HepG2 (cell line): Measurements from ENCODE around the gene FAM118B. TPM values are rescaled to one million over a fixed set of nuclear protein-coding genes. Genes with fewer than 3 reads are reported as not detected.

Experiments
- FOXK1 ChIP-seq: sonication (generic); formaldehyde crosslinking; IDR thresholded peaks from 2 replicates; pipeline ENCODE4 v1.4.0; 2020; ENCODE audit warnings: low read depth, missing genetic modification reagents, borderline replicate concordance
- HDAC2 ChIP-seq: sonication (generic); formaldehyde crosslinking; IDR thresholded peaks from 2 replicates; pipeline ENCODE4 v1.4.0; 2020; ENCODE audit warnings: missing genetic modification reagents
- NKX3-1 ChIP-seq: sonication (generic); formaldehyde crosslinking; IDR thresholded peaks from 2 replicates; pipeline ENCODE4 v1.5.0; 2020; ENCODE audit warnings: missing genetic modification reagents
- SMYD3 ChIP-seq: sonication (generic); formaldehyde crosslinking; IDR thresholded peaks from 2 replicates; pipeline ENCODE4 v1.8.1; 2023; ENCODE audit warnings: mild to moderate bottlenecking, missing genetic modification reagents
- SP5 ChIP-seq: IDR thresholded peaks from 2 replicates; pipeline ENCODE4 v1.6.1; 2016; ENCODE audit warnings: low read depth, borderline replicate concordance
- ZBTB40 ChIP-seq, 2 experiments: fragments of 450-650 bp in 1 of 2; sonication (generic) in 1 of 2; formaldehyde crosslinking in 1 of 2; IDR thresholded peaks; 2 replicates each; pipeline versions ENCODE4 v1.6.1 to v1.8.0; 2016 to 2022; ENCODE audit warnings: antibody characterized with exemption in 1 of 2, mild to moderate bottlenecking in 1 of 2, missing genetic modification reagents in 1 of 2
- ZHX2 ChIP-seq, 2 experiments: sonication (generic) in 1 of 2; formaldehyde crosslinking in 1 of 2; IDR thresholded peaks; 2 replicates each; pipeline versions ENCODE4 v1.6.1 to v1.9.0; 2014 to 2022; ENCODE audit warnings: antibody characterized with exemption in 1 of 2, borderline replicate concordance in 1 of 2, inconsistent platforms in 1 of 2, low read depth in 1 of 2, missing genetic modification reagents in 1 of 2
- ZSCAN20 ChIP-seq: sonication (generic); formaldehyde crosslinking; IDR thresholded peaks from 2 replicates; pipeline ENCODE4 v1.4.0; 2020; ENCODE audit warnings: missing genetic modification reagents, mild to moderate bottlenecking, borderline replicate concordance
- polyA plus RNA-seq, 8 experiments: library from polyadenylated mRNA; depleted of rRNA in 3 of 8; stranded (reverse) in 7 of 8; unstranded in 1 of 8; fragments of >200 nt; fragmentation: Illumina TruSeq in 4 of 8; extraction: Trizol in 4 of 8; gene quantifications; 2 replicates each; pipeline versions ENCODE4 v1.2.1 to v1.2.3, GENCODE V29; 2011 to 2016; ENCODE audit warnings: low read depth in 4 of 8, missing spikeins in 1 of 8, mixed read lengths in 1 of 8; ENCODE audit not compliant: insufficient read depth in 1 of 8
- total RNA-seq, 5 experiments: library from RNA; depleted of rRNA; stranded (reverse); fragments of >200 nt; fragmentation: Illumina TruSeq; extraction: Trizol; gene quantifications; 2 replicates each; pipeline ENCODE4 v1.2.3, GENCODE V29; 2016; ENCODE audit warnings: low read depth in 1 of 5
- TF ChIP-seq, protein P1 (sequence below): sonication (generic); formaldehyde crosslinking; IDR thresholded peaks from 2 replicates; pipeline ENCODE4 v1.8.0; 2022; ENCODE audit warnings: mild to moderate bottlenecking, missing genetic modification reagents; ENCODE audit not compliant: insufficient replicate concordance

Gene FAM118B
- total and polyA plus RNA-seq, 2 of the 13 experiments (the other 11 are each of a cell fraction or from before 2014, with no cell fraction given): 10.2 to 25.7 TPM

- TF ChIP-seq SP5 (CRISPR knock-in tag) (peak; percentile 92), NKX3-1 (CRISPR knock-in tag) (no peak), SMYD3 (CRISPR knock-in tag) (no peak), ZBTB40 (IDR thresholded peaks at IDR 0.05) (no peak), ZBTB40 (CRISPR knock-in tag; IDR thresholded peaks at IDR 0.05) (no peak), FOXK1 (no peak), ZHX2 (IDR thresholded peaks at IDR 0.05; ENCODE audit: low read depth) (no peak), ZHX2 (CRISPR knock-in tag; IDR thresholded peaks at IDR 0.05; ENCODE audit: borderline replicate concordance) (no peak), ZSCAN20 (no peak), HDAC2 (CRISPR knock-in tag) (peak; percentile 62; the same call in 1 of the 2 replicates)
- TF ChIP-seq, protein P1, sequence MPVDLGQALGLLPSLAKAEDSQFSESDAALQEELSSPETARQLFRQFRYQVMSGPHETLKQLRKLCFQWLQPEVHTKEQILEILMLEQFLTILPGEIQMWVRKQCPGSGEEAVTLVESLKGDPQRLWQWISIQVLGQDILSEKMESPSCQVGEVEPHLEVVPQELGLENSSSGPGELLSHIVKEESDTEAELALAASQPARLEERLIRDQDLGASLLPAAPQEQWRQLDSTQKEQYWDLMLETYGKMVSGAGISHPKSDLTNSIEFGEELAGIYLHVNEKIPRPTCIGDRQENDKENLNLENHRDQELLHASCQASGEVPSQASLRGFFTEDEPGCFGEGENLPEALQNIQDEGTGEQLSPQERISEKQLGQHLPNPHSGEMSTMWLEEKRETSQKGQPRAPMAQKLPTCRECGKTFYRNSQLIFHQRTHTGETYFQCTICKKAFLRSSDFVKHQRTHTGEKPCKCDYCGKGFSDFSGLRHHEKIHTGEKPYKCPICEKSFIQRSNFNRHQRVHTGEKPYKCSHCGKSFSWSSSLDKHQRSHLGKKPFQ (CRISPR knock-in tag): no peak
Measured at GRCh38 chr11:126185259-126186024, 26.1 kb upstream of the FAM118B start (continued).
